Memory B cell (primary cell): ENCODE results near the gene FOXP1.

Experiments used
- ATAC-seq: fragments of 150-1000 bp; cut with Tn5 transposase; 2 replicates; pipeline ENCODE4 v1.10.0; 2021; ENCODE audit warnings: low read depth, mild to moderate bottlenecking, moderate library complexity
- DNase-seq, 2 donors: peaks; one replicate each; pipeline ENCODE4 v3.0.0; 2022; ENCODE audit warnings: low spot score in 2 of 2
- H3K27ac Mint-ChIP-seq: one replicate; pipeline ENCODE4 v1.8.0; 2022; ENCODE audit warnings: mild to moderate bottlenecking, moderate library complexity, mixed read lengths
- H3K27me3 Mint-ChIP-seq: one replicate; pipeline ENCODE4 v1.8.0; 2022; ENCODE audit warnings: mixed read lengths
- H3K36me3 Mint-ChIP-seq: one replicate; pipeline ENCODE4 v1.8.0; 2022; ENCODE audit warnings: mild to moderate bottlenecking, mixed read lengths
- H3K4me1 Mint-ChIP-seq: one replicate; pipeline ENCODE4 v1.8.0; 2022; ENCODE audit warnings: mixed read lengths
- H3K4me3 Mint-ChIP-seq: one replicate; pipeline ENCODE4 v1.8.0; 2022; ENCODE audit warnings: mild to moderate bottlenecking, moderate library complexity, mixed read lengths
- H3K9me3 Mint-ChIP-seq: one replicate; pipeline ENCODE4 v1.8.0; 2022; ENCODE audit warnings: mixed read lengths

FOXP1 gene

GRCh38 chr3:71372911-71373637, 210.5 kb downstream of the FOXP1 start:
- ATAC-seq: no peak
- peak overlapping the region; percentile 38 for H3K27ac Mint-ChIP-seq
- no peak overlapping the region for H3K4me3 Mint-ChIP-seq
- H3K36me3 Mint-ChIP-seq: no peaks in the 10 kb centered on the region
- no peaks in the 10 kb centered on the region for H3K9me3 Mint-ChIP-seq
- H3K27me3 Mint-ChIP-seq: no peaks in the 10 kb centered on the region
- no peak for DNase-seq
- H3K4me1 Mint-ChIP-seq: peaks cover 24% of the 10 kb centered on the region

- H3K27ac Mint-ChIP-seq: peak overlapping the region; percentile 38
- H3K9me3 Mint-ChIP-seq: no peaks in the 10 kb centered on the region
- DNase-seq: no peak
- H3K27me3 Mint-ChIP-seq: no peaks in the 10 kb centered on the region
- ATAC-seq: no peak
- H3K4me1 Mint-ChIP-seq: peaks cover 25% of the 10 kb centered on the region
- no peak overlapping the region for H3K4me3 Mint-ChIP-seq
- H3K36me3 Mint-ChIP-seq: peaks cover 1% of the 10 kb centered on the region
Measured at GRCh38 chr3:71372241-71372768, 211.2 kb downstream of the FOXP1 start.

- Mint-ChIP-seq H3K4me3 (no peak overlapping the region), H3K9me3 (no peaks in the 10 kb centered on the region), H3K36me3 (peaks cover 3% of the 10 kb centered on the region), H3K4me1 (peaks cover 25% of the 10 kb centered on the region), H3K27me3 (no peaks in the 10 kb centered on the region), H3K27ac (no peak overlapping the region)
- ATAC-seq (no peak), DNase-seq (no peak)
Measured at GRCh38 chr3:71371282-71371681, 212.2 kb downstream of the FOXP1 start.

GRCh38 chr3:71370467-71370866, 213.1 kb downstream of the FOXP1 start:
- H3K4me1 Mint-ChIP-seq: peaks cover 26% of the 10 kb centered on the region
- H3K4me3 Mint-ChIP-seq: no peak overlapping the region
- no peak overlapping the region for H3K27ac Mint-ChIP-seq

GRCh38 chr3:71369701-71370391, 213.7 kb downstream of the FOXP1 start:
- Mint-ChIP-seq H3K9me3 (no peaks in the 10 kb centered on the region), H3K36me3 (peaks cover 3% of the 10 kb centered on the region), H3K27ac (no peak overlapping the region), H3K27me3 (no peaks in the 10 kb centered on the region), H3K4me3 (no peak overlapping the region), H3K4me1 (peaks cover 20% of the 10 kb centered on the region)
- DNase-seq: no peak
- no peak for ATAC-seq

More at GRCh38 chr3:71370467-71370866, 213.1 kb downstream of the FOXP1 start:
- no peak for ATAC-seq
- Mint-ChIP-seq H3K9me3 (no peaks in the 10 kb centered on the region), H3K36me3 (peaks cover 3% of the 10 kb centered on the region), H3K27me3 (no peaks in the 10 kb centered on the region)
- DNase-seq: no peak

- H3K4me1 Mint-ChIP-seq: peaks cover 20% of the 10 kb centered on the region
- no peak overlapping the region for H3K27ac Mint-ChIP-seq
- H3K9me3 Mint-ChIP-seq: no peaks in the 10 kb centered on the region
- DNase-seq (no peak), ATAC-seq (no peak)
- H3K27me3 Mint-ChIP-seq: no peaks in the 10 kb centered on the region
- no peak overlapping the region for H3K4me3 Mint-ChIP-seq
- peaks cover 3% of the 10 kb centered on the region for H3K36me3 Mint-ChIP-seq
Measured at GRCh38 chr3:71366988-71367604, 216.4 kb downstream of the FOXP1 start.

GRCh38 chr3:71361334-71361890, 222.1 kb downstream of the FOXP1 start:
- Mint-ChIP-seq H3K4me1 (peaks cover 47% of the 10 kb centered on the region), H3K36me3 (peaks cover 4% of the 10 kb centered on the region), H3K27me3 (no peaks in the 10 kb centered on the region), H3K27ac (peak overlapping the region; percentile 93), H3K4me3 (no peak overlapping the region), H3K9me3 (no peaks in the 10 kb centered on the region)
- DNase-seq (no peak), ATAC-seq (no peak)

- H3K4me1 Mint-ChIP-seq: peaks cover 48% of the 10 kb centered on the region
- H3K27me3 Mint-ChIP-seq: no peaks in the 10 kb centered on the region
- H3K36me3 Mint-ChIP-seq: peaks cover 4% of the 10 kb centered on the region
- H3K4me3 Mint-ChIP-seq: peak overlapping the region; percentile 88
- peak overlapping the region; percentile 93 for H3K27ac Mint-ChIP-seq
- ATAC-seq: peak; percentile 83
- no peaks in the 10 kb centered on the region for H3K9me3 Mint-ChIP-seq
- DNase-seq: peak in 1 of 2 donors; percentile 62
Measured at GRCh38 chr3:71360764-71361163, 222.8 kb downstream of the FOXP1 start.

GRCh38 chr3:71360180-71360579, 223.3 kb downstream of the FOXP1 start:
- Mint-ChIP-seq H3K27ac (peak overlapping the region; percentile 93), H3K9me3 (no peaks in the 10 kb centered on the region), H3K4me3 (peak overlapping the region; percentile 88), H3K36me3 (peaks cover 6% of the 10 kb centered on the region), H3K4me1 (peaks cover 52% of the 10 kb centered on the region), H3K27me3 (no peaks in the 10 kb centered on the region)
- DNase-seq: peak in 1 of 2 donors; percentile 11
- ATAC-seq: peak; percentile 40

GRCh38 chr3:71358243-71358642, 225.3 kb downstream of the FOXP1 start:
- Mint-ChIP-seq H3K4me3 (peak overlapping the region; percentile 88), H3K9me3 (no peaks in the 10 kb centered on the region), H3K27ac (peak overlapping the region; percentile 93), H3K4me1 (peaks cover 56% of the 10 kb centered on the region), H3K27me3 (no peaks in the 10 kb centered on the region), H3K36me3 (peaks cover 8% of the 10 kb centered on the region)
- no peak for ATAC-seq
- no peak for DNase-seq

- Mint-ChIP-seq H3K27me3 (no peaks in the 10 kb centered on the region), H3K36me3 (peaks cover 13% of the 10 kb centered on the region), H3K9me3 (no peaks in the 10 kb centered on the region), H3K27ac (peak overlapping the region; percentile 78), H3K4me1 (peaks cover 53% of the 10 kb centered on the region), H3K4me3 (peak overlapping the region; percentile 49)
- peak; percentile 55 for ATAC-seq
- DNase-seq: peak in 1 of 2 donors; percentile 25
Measured at GRCh38 chr3:71356265-71356664, 227.3 kb downstream of the FOXP1 start.

- Mint-ChIP-seq H3K4me3 (peak overlapping the region; percentile 49), H3K4me1 (peaks cover 51% of the 10 kb centered on the region), H3K27me3 (no peaks in the 10 kb centered on the region), H3K36me3 (peaks cover 15% of the 10 kb centered on the region), H3K27ac (peak overlapping the region; percentile 78), H3K9me3 (no peaks in the 10 kb centered on the region)
- DNase-seq: no peak
- ATAC-seq: no peak
Measured at GRCh38 chr3:71355862-71356261, 227.7 kb downstream of the FOXP1 start.

GRCh38 chr3:71355037-71355436, 228.5 kb downstream of the FOXP1 start:
- DNase-seq: no peak
- Mint-ChIP-seq H3K27me3 (no peaks in the 10 kb centered on the region), H3K4me3 (peak overlapping the region; percentile 24), H3K4me1 (peaks cover 50% of the 10 kb centered on the region), H3K9me3 (no peaks in the 10 kb centered on the region), H3K27ac (peak overlapping the region; percentile 78), H3K36me3 (peaks cover 21% of the 10 kb centered on the region)
- no peak for ATAC-seq
